GM19324 (cell line): ENCODE measurements around the gene DPP6.

ENCODE experiments used
- ATAC-seq: cut with Tn5 transposase; IDR thresholded peaks from one replicate; pipeline ENCODE4 v1.9.1; 2021; ENCODE audit warnings: mild to moderate bottlenecking, moderate library complexity; ENCODE audit not compliant: unreplicated experiment, low FRiP score

The DPP6 gene

DNA sequence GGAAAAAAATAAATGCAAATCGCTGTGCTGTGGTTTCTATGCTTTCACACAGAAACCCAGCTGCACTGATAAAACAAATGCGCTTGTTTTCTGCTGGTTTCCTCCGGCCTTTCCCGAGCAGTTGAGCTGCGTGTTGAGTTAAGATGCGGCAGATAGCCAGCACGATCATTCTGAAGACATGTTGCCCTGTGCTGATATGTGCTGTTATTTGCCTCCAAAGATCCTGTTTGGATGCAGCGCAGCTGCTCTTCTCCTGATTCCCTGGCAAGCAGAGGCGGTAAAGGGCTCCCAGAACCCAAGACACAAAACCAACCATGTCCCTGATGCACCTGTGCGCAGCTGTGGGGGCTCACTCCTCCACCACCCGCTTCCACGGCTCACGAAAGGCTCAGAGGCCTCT is 725.3 kb downstream of the DPP6 start:
- ATAC-seq = no peak

DNA sequence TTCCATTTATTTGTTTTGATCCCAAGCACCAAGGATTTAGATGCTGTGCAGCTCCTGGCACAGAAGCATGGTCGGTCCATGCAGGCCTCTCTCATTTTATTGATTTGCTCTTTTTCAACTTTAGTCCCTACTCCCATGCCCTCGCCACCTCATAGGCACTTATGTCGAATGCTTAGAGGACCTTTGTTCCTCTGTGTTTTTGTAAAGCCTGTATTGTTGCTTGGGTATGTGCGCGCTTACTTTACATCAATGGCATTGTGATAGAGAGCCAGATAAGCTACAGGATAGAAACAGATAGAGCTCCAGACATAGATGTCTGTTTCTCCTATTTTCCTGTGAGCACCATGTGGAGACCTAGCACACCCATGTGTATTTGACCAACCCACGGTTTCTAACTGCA is 725.7 kb downstream of the DPP6 start:
- no peak for ATAC-seq

DNA sequence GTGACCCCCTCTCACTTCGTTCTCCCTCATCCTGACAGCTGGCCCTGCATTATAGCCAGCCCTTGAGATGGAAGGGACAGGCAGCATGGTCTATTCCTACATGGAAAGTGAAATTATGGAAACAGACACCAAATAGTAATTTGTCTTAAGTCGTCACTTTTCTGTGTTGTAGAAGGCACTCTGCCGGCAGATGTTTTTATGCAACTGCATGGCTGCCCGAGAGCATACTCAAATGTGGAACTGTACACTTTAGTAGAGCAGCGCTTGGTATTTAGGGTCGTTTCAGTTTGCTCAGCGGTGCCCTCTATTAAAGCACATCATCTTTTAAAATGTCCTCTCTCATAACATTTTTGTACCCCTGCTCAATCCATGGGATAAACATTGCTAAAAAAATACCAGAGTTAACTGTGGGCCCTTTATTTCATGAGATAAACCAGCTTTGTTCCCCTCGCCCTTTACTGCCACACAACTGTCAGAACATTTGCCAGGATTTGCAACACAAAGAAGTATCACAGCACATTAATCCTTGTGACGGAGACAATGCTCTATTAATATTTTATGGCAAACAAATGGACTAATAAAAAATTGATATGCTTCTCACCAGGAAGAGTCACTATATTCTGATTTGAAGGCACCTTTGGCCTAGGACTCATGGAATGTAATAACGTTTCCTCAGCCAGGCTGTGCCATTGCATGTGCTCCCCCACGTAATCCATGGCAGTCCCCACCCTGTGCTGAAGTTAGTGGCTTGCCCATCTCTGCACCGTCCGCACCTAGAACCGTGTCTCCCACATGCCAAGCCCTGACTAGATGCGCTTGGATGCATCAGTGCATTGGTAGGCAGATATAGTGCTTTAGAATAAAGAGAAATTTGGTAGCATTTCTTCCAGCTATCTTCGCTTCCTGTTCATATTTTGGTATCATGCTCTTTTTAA is 729.4 kb downstream of the DPP6 start:
- ATAC-seq = no peak

DNA sequence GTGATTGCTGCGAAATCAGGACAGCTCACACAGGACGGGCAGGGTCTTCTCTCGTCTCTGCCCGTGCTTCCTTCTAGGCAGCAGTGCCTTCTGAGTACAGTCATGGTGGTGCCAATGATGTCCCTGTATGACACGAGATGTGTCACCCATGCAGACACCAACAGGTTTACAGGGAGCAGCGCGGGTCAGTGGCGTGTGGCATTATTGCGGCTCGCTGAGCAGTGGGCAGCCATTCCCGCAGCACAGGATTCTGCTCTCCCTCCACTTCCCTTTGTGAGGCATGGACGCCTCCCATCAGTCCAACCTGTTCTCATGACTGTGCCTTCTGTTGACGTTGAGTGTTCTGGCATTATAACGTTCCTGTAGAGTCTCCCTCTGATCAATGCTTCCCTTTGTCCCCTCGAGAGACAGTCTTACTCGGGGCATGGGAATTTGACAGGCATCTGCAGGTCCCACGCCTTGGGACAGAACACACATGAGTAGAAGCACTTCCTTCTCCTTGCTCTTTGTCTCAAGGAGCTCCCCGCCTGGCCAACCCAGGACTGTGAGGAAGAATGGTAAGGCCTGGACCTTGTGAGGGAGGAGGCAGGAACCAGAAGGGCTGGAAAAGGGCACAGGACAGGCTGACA is 731.2 kb downstream of the DPP6 start:
- ATAC-seq = no peak

DNA sequence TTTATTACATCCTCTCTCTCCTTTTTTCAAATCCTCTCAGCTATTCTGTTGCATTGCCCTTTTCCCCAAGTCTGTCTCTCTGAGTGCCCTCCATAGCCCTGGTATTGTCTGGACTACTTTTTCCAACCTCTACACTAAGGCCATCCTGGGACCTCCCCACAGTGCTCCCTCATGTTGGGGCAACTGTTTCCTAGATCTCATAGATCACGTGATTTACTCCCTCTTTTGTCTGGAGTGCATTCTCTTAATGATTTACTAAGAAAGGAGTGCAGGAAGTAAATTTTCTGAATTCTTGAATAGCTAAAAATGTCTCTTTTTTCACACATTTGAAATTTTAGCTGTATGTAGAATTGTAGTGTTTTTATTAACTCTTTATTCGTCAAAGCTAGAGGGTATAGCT is 733.7 kb downstream of the DPP6 start:
- ATAC-seq = no peak

DNA sequence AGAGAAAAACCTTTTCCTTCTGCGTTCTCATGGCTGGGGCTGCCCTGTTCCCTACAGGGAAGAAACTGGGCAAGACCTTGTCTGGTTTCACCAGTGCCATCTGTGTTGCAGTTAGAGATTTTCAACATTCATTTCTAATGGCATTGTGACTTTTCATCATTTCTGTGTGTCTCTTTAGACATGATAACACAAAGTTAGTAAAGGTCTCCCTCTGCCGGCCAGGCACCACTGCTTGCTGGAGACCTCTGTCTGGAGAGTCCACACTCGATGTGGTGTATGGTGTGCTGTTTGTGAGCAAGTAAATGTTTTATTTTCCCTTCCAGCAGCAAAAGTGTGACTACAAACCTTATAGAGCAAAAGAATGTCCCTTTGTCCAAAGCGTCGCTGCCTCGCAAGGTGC is 737.2 kb downstream of the DPP6 start:
- ATAC-seq = no peak

DNA sequence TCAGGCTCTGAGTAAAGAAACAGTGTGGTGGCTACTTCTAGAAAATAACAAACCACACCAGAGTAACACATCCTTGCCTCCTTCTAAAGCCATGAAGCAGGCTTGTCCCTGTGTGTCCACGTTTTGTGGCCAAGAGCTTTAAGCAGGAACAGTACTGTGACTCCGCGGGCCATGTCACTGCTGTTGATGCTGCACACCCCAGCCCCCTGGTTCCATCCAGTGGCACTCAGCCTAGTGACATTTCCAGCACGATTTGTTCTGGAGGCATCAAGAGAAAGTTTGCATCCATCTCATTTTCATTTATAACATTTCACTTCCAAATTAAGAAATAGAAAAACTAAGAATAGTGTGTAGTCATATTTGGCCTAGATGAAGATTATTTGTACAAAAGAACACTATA is 739.4 kb downstream of the DPP6 start:
- no peak for ATAC-seq

DNA sequence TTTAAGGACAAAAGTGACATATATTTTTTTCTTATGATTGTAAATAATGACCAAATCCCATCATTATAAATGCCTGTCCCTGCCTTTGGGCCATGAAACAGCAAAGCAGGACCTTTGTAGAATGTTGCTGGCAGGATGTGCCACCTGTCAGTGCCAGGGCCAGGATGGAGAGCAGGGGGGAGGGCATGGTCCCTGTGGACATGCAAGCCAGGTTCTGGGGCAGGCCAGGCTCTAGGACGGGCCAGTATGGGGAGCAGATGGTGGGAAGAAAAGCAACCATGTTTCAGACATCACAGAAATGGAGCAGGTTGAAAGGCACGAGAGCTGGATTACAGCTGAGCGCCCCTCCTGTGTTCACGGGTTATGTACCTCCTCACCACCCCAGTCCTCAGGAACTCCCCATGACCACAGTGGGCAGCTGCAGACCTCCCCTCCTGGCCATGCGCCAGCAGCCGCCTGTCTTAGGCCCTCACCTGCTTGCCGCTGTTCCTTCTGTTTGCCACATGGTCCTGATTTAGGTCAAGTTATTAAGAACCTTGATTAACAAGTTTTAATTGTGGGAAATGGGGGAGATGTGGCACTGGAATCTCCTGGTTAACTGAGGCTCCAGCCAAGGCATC is 740.3 kb downstream of the DPP6 start:
- ATAC-seq = no peak

DNA sequence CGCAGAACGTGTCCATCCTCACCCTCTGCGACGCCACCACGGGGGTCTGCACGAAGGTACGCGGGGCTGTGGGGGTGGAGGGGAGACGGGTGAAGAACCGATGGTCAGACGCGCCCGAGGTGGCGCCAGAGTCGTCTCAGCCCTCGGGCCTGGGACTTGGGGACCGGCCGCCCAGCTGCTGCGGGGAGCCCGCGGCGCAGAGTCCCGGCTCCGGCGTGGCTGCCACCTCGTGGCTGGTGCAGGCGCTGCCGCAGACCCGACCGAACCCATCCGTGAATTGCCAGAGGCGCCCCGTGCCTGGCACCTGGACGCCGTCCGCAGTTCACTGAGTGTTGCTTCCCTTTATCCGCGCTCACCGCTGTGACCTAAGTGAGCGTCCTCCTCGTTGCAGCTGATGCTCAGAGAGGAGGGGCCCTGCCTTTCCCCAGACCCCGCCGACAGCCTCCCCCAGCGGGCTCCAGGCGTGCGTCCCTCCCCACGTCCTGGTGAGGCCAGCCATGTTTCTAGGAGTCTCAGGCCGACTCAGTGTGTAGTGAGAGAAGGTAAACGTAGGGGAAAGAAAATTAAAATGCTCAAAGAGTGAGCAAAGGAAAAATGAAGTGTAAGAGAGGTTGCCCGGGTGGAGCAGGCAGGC is 742.1 kb downstream of the DPP6 start:
- ATAC-seq = no peak

DNA sequence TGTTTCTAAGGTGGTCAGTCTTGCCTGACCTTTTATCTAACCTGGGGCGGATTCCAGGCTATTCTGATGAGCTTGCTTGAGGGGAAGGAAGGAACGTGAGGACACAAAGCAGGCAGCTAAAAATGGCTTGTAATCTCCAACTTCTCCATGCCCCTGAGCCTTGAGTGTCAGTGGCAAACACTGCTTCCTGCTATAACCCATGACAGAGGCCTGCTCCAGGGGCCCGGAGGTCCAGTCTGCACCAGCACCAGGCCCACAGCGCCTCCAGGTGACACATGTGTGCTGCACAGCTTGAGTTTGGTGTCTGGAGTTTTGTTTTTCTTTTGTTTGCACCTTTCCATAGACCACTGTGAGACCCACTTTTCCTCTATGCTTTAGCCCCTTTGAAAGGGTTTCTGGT is 742.8 kb downstream of the DPP6 start:
- ATAC-seq = no peak

DNA sequence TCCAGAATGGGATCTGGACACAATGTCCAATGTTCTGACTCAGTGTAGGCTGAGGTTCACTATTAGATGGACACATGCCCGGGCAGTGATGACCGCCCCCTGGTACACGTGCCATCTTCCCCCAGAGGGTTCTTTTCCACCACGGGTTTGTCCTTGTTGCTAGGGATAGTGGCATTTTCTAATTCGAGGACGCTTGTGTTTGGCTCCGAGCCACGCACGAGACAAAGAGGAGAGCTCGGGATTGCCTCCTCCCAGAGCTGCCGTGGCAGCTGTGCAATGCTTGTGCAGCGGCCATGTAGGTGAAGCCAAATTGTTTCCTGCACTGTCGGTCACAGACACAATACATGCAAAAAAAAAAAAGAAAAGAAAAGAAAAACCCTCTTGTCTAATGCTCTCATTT is 743.2 kb downstream of the DPP6 start:
- no peak for ATAC-seq

DNA sequence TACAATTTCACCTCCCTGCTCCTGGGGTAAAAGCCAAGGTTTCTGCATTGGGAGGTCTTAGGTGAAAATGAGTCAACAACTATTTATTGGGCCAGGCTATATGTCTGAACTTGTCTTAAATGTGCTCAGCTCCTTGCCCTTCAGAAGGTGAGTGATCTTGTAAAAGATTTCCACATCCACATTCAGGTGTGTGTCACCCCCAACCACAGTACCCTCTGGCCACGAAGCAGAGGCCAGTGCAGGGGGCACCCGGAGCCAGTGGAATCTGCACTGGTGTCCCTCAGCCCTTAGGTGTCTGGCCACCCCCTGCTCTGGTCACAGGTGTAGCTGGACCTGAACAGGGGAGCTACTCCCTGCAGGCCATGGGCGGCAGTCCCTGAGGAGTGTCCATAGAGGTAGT is 752.3 kb downstream of the DPP6 start:
- no peak for ATAC-seq

DNA sequence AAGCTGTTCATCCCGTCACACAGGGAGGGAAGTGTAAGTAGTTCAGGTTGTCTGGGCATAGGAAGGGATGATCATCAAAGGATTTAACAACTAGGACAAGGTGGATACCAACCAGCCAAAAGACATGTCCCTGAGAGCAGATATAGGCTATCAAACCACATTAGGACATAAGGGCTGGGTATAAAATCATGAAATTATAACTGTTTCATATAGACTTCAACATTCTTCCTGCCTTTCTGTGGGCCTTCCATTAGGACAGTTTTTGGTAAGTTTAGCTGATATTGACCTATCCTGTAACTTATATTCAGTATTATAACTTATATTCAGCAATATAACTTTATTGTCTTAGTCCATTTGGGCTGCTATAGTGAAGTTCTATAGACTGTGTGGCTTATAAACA is 759.8 kb downstream of the DPP6 start:
- no peak for ATAC-seq

DNA sequence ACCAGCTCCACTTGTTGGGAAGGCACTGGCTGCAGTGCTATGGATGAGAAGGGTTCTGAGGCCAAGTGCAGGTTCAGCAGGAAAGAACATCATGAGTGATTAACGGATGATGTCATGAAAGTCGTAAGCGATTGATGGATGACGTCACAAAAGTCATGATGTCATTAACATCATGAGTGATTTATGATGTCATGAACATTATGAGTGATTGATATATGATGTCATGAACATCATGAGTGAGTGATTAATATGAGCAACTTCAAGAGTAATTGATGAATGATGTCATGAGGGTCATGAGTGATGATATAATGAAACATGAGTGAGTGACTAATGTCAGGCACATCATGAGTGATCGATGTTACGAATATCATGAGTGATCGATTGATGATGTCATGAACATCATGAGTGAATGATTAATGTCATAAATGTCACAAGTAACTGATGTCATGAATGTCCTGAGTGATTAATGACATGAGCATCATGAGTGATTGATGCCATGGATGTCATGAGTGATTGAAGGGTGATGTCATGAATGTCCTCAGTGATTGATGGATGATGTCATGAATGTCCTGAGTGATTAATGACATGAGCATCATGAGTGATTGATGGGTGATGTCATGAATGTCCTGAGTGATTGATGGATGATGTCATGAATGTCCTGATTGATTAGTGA is 765.2 kb downstream of the DPP6 start:
- no peak for ATAC-seq

DNA sequence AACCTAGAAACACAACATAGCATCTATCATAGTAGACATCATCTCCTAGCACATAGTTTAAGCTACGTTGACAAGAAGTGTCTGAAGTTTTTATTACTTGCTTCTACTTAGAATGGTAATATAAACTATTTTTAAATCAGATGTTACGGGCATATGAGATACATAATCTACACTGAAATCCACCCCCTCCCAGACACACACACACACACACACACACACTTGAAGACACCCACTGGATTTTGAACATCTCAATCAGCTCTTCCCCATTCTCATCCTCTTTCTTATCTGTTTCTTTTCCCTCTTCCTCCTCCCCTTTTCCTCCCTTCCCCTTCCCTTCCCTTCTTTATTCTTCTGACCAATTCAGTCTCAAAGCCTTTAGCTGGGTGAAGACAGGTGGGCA is 774.8 kb downstream of the DPP6 start:
- no peak for ATAC-seq

DNA sequence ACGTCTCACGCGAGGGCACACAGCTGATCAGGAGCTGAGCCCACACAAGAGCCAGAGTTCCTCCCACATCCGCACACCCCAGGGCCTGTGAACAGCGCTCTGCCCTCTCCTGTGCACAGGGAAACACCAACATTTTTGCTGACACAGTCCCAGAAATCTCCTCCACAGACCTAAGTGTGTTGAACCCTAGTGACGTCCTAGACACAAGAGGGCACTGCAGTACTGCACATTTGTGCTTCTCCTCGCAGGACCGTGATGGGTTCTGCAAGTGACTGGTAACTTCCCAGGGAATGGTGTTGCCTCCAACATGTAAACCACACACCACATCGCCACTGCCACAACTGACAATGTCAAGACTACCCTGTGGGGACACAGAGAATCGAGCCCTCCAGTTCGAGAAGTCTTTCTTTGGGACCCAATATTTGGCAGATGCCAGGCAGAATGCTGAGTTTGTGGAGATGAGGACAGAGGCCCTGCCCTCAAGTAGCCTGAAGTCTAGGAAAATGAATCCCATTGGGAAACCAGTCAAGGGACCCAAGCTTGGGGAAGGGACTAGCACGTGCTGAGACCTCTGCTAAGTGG is 780.5 kb downstream of the DPP6 start:
- ATAC-seq = no peak

DNA sequence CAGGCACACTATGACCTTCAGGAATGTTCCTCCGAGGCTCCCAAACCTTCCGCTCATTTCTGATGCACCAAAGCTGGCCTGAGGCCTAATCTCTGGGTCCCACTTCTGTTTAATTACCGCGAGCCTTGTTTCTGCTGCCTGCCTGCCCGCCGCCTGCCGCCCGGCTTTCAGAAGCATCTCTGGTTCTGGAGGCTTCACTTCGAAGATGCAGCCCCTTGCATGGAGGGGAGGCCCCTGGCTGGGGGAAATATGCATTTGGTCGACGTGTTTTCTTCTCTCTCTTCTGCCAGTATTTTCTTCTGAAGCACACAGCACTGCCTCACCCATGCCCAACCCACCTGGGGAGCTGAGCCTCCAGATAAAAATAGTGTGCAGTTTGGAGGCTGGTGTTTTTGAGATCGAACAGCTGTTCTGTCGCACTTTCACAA is 783.8 kb downstream of the DPP6 start:
- ATAC-seq = no peak

DNA sequence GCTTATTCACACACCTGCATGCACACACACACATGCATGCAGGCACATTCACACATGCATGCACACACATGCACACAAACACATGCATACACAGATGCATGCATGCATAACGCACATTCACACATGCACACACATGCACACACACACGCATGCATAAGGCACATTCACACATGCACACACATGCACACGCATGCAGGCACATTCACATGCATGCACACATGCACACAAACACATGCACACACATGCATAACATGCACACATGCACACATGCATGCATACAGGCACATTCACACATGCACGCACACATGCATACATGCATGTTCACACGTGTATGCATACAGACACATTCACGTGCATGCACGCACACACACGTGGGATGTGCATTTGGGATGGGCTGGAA is 784.9 kb downstream of the DPP6 start:
- ATAC-seq = no peak

DNA sequence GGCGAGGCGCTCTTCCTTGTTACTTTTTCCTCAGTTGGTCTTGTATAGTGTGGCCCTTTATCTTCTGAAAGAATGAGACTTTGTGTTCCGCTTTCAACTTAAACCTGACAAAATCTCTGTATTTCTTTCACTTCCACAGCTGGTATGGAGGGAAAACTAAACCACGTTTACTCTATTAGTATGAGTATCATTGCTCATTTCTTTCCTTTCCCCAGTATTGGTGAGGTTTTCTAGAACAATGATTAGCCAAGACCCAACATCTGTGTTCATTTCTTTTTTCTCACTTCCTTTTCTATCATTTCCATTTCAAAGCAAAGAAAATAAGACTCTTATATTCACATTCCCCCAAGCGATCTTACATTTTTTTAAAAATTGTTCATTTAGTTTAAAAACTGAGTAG is 785.4 kb downstream of the DPP6 start:
- peak; percentile 80 for ATAC-seq

DNA sequence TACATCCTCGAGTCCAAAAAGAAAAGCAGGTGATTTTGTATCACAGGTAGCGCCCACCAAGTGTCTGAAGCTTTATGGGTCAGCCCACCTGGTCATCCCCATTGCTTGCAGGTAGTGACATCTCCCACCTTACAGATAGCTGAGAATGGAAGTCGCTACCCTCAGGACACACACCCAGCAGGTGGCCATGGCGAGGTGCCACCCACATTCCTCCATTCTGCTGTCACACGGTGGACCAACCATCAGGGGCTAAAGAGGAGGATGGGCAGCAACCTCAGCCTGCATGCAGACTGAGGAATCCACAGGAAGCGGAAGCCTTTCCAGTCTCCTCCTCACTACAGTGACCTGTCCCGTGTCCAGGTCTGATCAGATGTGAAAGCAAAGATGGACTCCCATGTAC is 787.9 kb downstream of the DPP6 start:
- no peak for ATAC-seq
